B cell (primary cell): ENCODE results near the gene CCDC97. TPM values are rescaled to one million over a fixed set of nuclear protein-coding genes. Genes with fewer than 3 reads are reported as not detected.

Experiments used
- ATAC-seq: fragments of 200-7000 bp; cut with Tn5 transposase; one replicate; pipeline ENCODE4 v1.10.0; 2021; ENCODE audit warnings: low read depth, mild to moderate bottlenecking, moderate number of reproducible peaks, moderate library complexity
- CTCF ChIA-PET: fragments of 350-600 bp; sonication (Branson Sonifier 250); formaldehyde crosslinking; loops from one replicate; lab custom pipeline; 2021; ENCODE audit warnings: antibody characterized with exemption, inconsistent platforms; lab: Charles Lee
- POLR2A ChIA-PET: fragments of 350-600 bp; sonication (Branson Sonifier 250); formaldehyde crosslinking; loops from one replicate; lab custom pipeline; 2021; ENCODE audit warnings: antibody characterized with exemption; lab: Charles Lee
- DNase-seq: peaks from one replicate; pipeline ENCODE4 v3.0.0; 2013
- H2AFZ ChIP-seq: 2 replicates; pipeline ENCODE4 v1.6.1; 2012; ENCODE audit warnings: mild to moderate bottlenecking, low read depth, low read length; ENCODE audit not compliant: insufficient read depth, poor library complexity, severe bottlenecking
- H3K27ac ChIP-seq, 2 donors: 1 replicate in 1 of 2; 2 replicates in 1 of 2; pipeline ENCODE4 v1.5.1; 2012 to 2013; ENCODE audit warnings: low read length in 2 of 2, mild to moderate bottlenecking in 2 of 2, moderate library complexity in 1 of 2
- H3K27me3 ChIP-seq, 4 experiments: fragments of 200-600 bp in 1 of 4; sonication (generic) in 1 of 4; replicated peaks in 1 of 4; 1 replicate in 2 of 4; 2 replicates in 2 of 4; pipeline versions ENCODE4 v1.6.1 to v1.7.0; 2013 to 2016; ENCODE audit warnings: low read length in 3 of 4, mild to moderate bottlenecking in 2 of 4, mixed read lengths in 1 of 4, moderate library complexity in 1 of 4; ENCODE audit not compliant: insufficient read depth in 4 of 4, control insufficient read depth in 3 of 4; ENCODE audit errors: control extremely low read depth in 1 of 4
- H3K36me3 ChIP-seq, 2 experiments: replicated peaks in 1 of 2; 1 replicate in 1 of 2; 2 replicates in 1 of 2; pipeline versions ENCODE4 v1.6.1 to v1.7.1; 2013; ENCODE audit warnings: low read length in 1 of 2; ENCODE audit not compliant: insufficient read depth in 2 of 2, control insufficient read depth in 1 of 2; ENCODE audit errors: control extremely low read depth in 1 of 2, extremely low read depth in 1 of 2
- H3K4me1 ChIP-seq, 2 donors: fragments of 200-600 bp in 1 of 2; sonication (generic) in 1 of 2; 1 replicate in 1 of 2; 2 replicates in 1 of 2; pipeline versions ENCODE4 v1.5.1 to v1.6.1; 2013 to 2017; ENCODE audit warnings: low read length in 2 of 2; ENCODE audit not compliant: control insufficient read depth in 2 of 2, insufficient read depth in 2 of 2
- H3K4me2 ChIP-seq: replicated peaks from 2 replicates; pipeline ENCODE3; 2012; ENCODE audit warnings: mild to moderate bottlenecking, low read depth, low read length; ENCODE audit not compliant: poor library complexity, severe bottlenecking
- H3K4me3 ChIP-seq, 5 experiments: fragments of 200-600 bp in 1 of 5; sonication (generic) in 1 of 5; 1 replicate in 3 of 5; 2 replicates in 2 of 5; pipeline versions ENCODE4 v1.5.1 to v1.7.0; 2011 to 2016; ENCODE audit warnings: low read length in 4 of 5, mild to moderate bottlenecking in 4 of 5, low read depth in 2 of 5, control low read depth in 1 of 5, moderate library complexity in 1 of 5; ENCODE audit not compliant: insufficient read depth in 1 of 5; ENCODE audit errors: control extremely low read depth in 1 of 5, extremely low read depth in 1 of 5
- H3K79me2 ChIP-seq: fragments of 200-600 bp; sonication (generic); one replicate; pipeline ENCODE4 v1.6.0; 2016; ENCODE audit warnings: low read length; ENCODE audit not compliant: control insufficient read depth, insufficient read depth
- H3K9ac ChIP-seq: fragments of 200-600 bp; sonication (generic); 2 replicates; pipeline ENCODE4 v1.6.1; 2017; ENCODE audit warnings: mild to moderate bottlenecking, low read length, moderate library complexity
- H3K9me3 ChIP-seq, 3 donors: one replicate each; pipeline versions ENCODE4 v1.6.1 to v1.7.1; 2013; ENCODE audit warnings: low read length in 2 of 3; ENCODE audit not compliant: control insufficient read depth in 2 of 3, insufficient read depth in 1 of 3; ENCODE audit errors: control extremely low read depth in 1 of 3
- H4K20me1 ChIP-seq: 2 replicates; pipeline ENCODE4 v1.6.0; 2012; ENCODE audit warnings: mild to moderate bottlenecking, low read length; ENCODE audit not compliant: insufficient read depth, control insufficient read depth, poor library complexity, severe bottlenecking
- H3K27ac Mint-ChIP-seq: one replicate; pipeline ENCODE4 v1.8.0; 2021; ENCODE audit warnings: mixed read lengths
- H3K27me3 Mint-ChIP-seq: one replicate; pipeline ENCODE4 v1.8.0; 2021; ENCODE audit warnings: mixed read lengths
- H3K4me1 Mint-ChIP-seq: one replicate; pipeline ENCODE4 v1.8.0; 2021; ENCODE audit warnings: mixed read lengths
- H3K4me3 Mint-ChIP-seq: one replicate; pipeline ENCODE4 v1.8.0; 2021; ENCODE audit warnings: mixed read lengths
- H3K9me3 Mint-ChIP-seq: one replicate; pipeline ENCODE4 v1.8.0; 2022; ENCODE audit warnings: mixed read lengths; ENCODE audit not compliant: insufficient read depth
- EZH2 ChIP-seq: IDR thresholded peaks from 2 replicates; pipeline ENCODE4 v1.6.1; 2012; ENCODE audit warnings: borderline replicate concordance, low read depth, mild to moderate bottlenecking, moderate library complexity, low read length; ENCODE audit not compliant: insufficient read depth, poor library complexity, severe bottlenecking
- WGBS: methylation state at CpG from one replicate; pipeline ENCODE4 v1.1.5; 2013; ENCODE audit warnings: missing lambda C conversion rate; ENCODE audit not compliant: insufficient coverage; 5-methylcytosine and 5-hydroxymethylcytosine counted together
- intact Hi-C: fragments of 100-400 bp; cut with micrococcal nuclease; formaldehyde crosslinking; loops from one replicate; pipeline ENCODE4 v1.10.0; 2022
- polyA plus RNA-seq: library from polyadenylated mRNA; depleted of rRNA; stranded (reverse); fragments of >200 nt; gene quantifications from 2 replicates; pipeline ENCODE4 v1.2.3, GENCODE V29; 2012
- total RNA-seq, 2 donors: library from RNA; stranded (reverse); fragments of 120-200 nt in 1 of 2; gene quantifications; 1 replicate in 1 of 2; 2 replicates in 1 of 2; pipeline versions ENCODE4 v1.2.3 to v1.2.4, GENCODE V29; 2013 to 2022
- TF ChIP-seq, protein P1 (sequence below): fragments of 200-600 bp; IDR thresholded peaks from one replicate; pipeline ENCODE4 v1.8.0; 2022; ENCODE audit warnings: antibody characterized with exemption, mild to moderate bottlenecking

Gene CCDC97
- total and polyA plus RNA-seq, 2 donors (not counting 1 experiment from before 2014, with no cell fraction given), result 16.3 to 68.3 TPM

GRCh38 chr19:41320185-41320518 is 10.2 kb downstream of the CCDC97 start:
- H3K27ac ChIP-seq, result no peak overlapping the region
- no peak for ATAC-seq
- CTCF ChIA-PET, result interaction anchor here (1.0 to 9.7 kb wide), 2 partner anchors 34 to 515 kb away, joined by 3 to 130 read pairs; partner anchors contain the start of gene TGFB1
- peaks cover 11 to 37% of the 10 kb centered on the region in 2 donors for H3K4me1 ChIP-seq
- H3K27me3 ChIP-seq, result no peaks in the 10 kb centered on the region
- no peak overlapping the region for H3K4me2 ChIP-seq
- intact Hi-C loops, result loop anchor here (10.0 kb wide), 1 partner anchor 245 kb away; no protein-coding TSS in a partner anchor
- peak overlapping the region; percentile 41 for H3K27ac Mint-ChIP-seq
- WGBS, result 100% methylated on average over 7 of the region's 11 CpGs
- H3K9me3 ChIP-seq, result no peaks in the 10 kb centered on the region
- H3K36me3 ChIP-seq, result peaks cover 0 to 79% of the 10 kb centered on the region in 2 experiments
- peaks cover 43% of the 10 kb centered on the region for H3K4me1 Mint-ChIP-seq
- POLR2A ChIA-PET, result interaction anchor here (0.6 to 2.0 kb wide), 3 partner anchors 31 to 250 kb away, joined by 3 to 6 read pairs (median 3); no protein-coding TSS in a partner anchor
- no peak overlapping the region for H2AFZ ChIP-seq
- peaks cover 25% of the 10 kb centered on the region for H3K79me2 ChIP-seq
- H4K20me1 ChIP-seq, result peaks cover 29% of the 10 kb centered on the region
- no peak overlapping the region for H3K4me3 ChIP-seq
- no peak overlapping the region for H3K4me3 Mint-ChIP-seq
- no peaks in the 10 kb centered on the region for H3K9me3 Mint-ChIP-seq
- H3K9ac ChIP-seq, result no peak overlapping the region
- H3K27me3 Mint-ChIP-seq, result no peaks in the 10 kb centered on the region
- no peak for DNase-seq
- no peak for TF ChIP-seq EZH2
- TF ChIP-seq, protein P1, sequence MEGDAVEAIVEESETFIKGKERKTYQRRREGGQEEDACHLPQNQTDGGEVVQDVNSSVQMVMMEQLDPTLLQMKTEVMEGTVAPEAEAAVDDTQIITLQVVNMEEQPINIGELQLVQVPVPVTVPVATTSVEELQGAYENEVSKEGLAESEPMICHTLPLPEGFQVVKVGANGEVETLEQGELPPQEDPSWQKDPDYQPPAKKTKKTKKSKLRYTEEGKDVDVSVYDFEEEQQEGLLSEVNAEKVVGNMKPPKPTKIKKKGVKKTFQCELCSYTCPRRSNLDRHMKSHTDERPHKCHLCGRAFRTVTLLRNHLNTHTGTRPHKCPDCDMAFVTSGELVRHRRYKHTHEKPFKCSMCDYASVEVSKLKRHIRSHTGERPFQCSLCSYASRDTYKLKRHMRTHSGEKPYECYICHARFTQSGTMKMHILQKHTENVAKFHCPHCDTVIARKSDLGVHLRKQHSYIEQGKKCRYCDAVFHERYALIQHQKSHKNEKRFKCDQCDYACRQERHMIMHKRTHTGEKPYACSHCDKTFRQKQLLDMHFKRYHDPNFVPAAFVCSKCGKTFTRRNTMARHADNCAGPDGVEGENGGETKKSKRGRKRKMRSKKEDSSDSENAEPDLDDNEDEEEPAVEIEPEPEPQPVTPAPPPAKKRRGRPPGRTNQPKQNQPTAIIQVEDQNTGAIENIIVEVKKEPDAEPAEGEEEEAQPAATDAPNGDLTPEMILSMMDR, result no peak

DNA sequence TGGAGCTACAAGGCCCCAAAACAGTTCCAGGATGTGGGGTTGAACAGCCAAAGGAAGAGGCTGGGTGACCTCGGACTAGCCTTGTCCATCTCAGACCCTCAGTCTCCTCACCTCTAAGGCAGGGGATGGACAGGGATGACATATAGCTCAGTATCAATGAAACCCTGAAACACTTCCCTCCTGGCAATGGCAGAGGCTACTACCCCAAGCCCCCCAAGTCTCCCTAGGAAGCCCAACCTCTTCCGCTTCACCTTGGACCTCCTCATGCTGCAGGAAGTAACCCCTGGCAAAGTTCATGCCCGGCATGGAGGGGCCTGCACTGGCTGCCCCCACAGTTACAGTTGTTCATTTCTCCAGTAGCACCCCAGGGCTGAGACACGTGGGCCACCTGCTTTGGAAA is 10.6 kb downstream of the CCDC97 start:
- Mint-ChIP-seq H3K4me1 (peaks cover 47% of the 10 kb centered on the region), H3K27ac (peak overlapping the region; percentile 82), H3K27me3 (no peaks in the 10 kb centered on the region), H3K4me3 (no peak overlapping the region), H3K9me3 (no peaks in the 10 kb centered on the region)
- POLR2A ChIA-PET, result interaction anchor here (0.6 to 2.0 kb wide), 4 partner anchors 31 to 1182 kb away, joined by 3 to 6 read pairs (median 3); no protein-coding TSS in a partner anchor
- H2AFZ ChIP-seq, result no peak overlapping the region
- no peaks in the 10 kb centered on the region for H3K27me3 ChIP-seq
- H3K36me3 ChIP-seq, result peaks cover 0 to 75% of the 10 kb centered on the region in 2 experiments
- H3K4me1 ChIP-seq, result peaks cover 16 to 41% of the 10 kb centered on the region in 2 donors
- WGBS, result 85% methylated on average over 4 of the region's 4 CpGs
- peaks cover 24% of the 10 kb centered on the region for H4K20me1 ChIP-seq
- H3K4me3 ChIP-seq, result no peak overlapping the region
- intact Hi-C loops, result loop anchor here (10.0 kb wide), 1 partner anchor 244 kb away; no protein-coding TSS in a partner anchor
- no peak overlapping the region for H3K27ac ChIP-seq
- DNase-seq (no peak), ATAC-seq (no peak)
- CTCF ChIA-PET, result interaction anchor here (1.0 to 9.7 kb wide), 2 partner anchors 34 to 516 kb away, joined by 3 to 130 read pairs; partner anchors contain the start of gene TGFB1
- no peak overlapping the region for H3K9ac ChIP-seq
- H3K9me3 ChIP-seq, result no peaks in the 10 kb centered on the region
- H3K4me2 ChIP-seq, result no peak overlapping the region
- peaks cover 23% of the 10 kb centered on the region for H3K79me2 ChIP-seq
- TF ChIP-seq, protein P1, result no peak
- no peak for TF ChIP-seq EZH2
